A172 (cell line): Measurements from ENCODE around the gene SCAF4. TPM values are rescaled to one million over a fixed set of nuclear protein-coding genes. Genes with fewer than 3 reads are reported as not detected.

Experiments used
- DNase-seq: peaks from one replicate; pipeline ENCODE4 v3.0.0-alpha.2; 2015; ENCODE audit warnings: low spot score
- total RNA-seq: library from RNA; depleted of rRNA; stranded (reverse); fragments of >200 nt; shearing (Covaris generic); gene quantifications from 2 replicates; pipeline ENCODE4 v1.2.3, GENCODE V29; 2014

SCAF4 gene
- total RNA-seq, 1 experiment from 2014 or later, result 5.7 TPM

DNA sequence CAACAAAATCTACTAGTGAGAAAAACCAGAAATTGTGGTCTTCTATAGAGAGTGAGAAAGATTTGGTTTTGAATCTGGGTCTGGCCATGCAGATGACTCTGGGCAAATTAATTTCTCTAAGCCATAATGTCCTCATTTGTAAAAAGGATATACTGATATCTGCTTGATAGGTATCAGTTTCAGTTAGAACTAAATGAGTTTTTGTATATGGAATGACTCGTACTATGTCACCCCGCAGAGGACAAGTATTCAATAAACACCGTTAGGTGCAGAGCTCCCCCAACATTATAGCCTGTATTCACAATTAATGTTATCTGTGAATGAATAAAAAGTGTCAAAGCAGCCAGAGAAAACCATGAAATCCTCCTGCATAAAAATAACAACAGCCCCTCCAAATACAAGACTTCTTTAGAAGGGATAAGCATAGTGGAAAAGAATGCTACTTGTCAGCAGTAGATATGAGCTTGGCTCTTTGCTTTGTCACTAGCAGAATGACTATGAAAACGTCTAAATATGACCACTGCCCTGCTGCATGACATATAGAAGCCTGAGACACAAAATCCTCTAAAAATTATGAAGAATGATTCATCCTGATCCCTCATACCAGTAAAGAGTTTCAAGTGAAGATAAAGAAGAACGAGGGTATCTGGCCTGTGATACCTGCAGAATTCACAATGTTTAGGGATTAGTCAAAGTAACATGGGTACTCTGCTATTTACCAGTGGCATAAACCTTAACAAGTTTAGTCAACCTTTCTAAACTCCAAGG is 17.8 kb downstream of the SCAF4 start:
- DNase-seq, result no peak

DNA sequence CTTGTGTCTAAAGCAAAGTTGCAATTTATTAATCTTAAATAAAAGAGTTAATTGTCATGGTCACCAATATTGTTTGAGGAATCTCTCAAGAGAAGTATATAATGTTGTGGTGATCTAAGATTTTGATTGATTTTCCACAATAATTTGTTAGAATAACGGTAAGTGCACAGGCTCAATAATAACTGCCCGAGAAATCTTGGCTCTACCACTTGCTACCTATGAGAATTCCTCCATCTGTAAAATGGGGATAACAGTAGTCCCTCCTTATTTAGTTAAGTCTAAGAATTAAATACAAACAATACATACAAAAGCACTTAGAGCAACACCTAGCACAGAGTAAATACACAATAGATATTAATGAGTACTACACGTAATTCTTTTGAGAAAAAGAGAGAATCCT is 18.8 kb downstream of the SCAF4 start:
- no peak for DNase-seq

DNA sequence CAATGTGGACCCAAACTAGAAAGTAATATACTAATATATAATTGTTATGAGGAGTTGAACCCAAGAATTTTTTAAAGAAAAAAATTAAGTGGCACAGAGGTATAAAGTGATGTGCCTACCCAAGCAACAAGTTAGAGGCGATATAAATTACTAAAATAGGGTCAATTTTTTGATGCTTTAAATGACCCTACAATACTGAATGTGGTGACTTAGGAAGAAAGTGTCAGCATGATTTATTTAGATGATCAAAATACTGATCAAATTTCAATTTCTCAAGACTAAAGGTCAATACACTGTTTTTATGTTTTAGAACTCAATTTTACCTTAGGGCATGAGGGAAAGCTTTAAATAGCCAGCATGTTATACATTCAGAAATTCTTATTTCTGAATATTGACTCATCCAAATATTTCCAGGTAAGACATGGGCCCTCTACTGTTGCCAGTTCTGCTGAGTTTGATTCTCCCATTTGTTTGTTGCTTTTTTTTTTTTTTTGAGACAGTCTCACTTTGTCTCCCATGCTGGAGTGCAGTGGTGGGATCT is 20.1 kb downstream of the SCAF4 start:
- no peak for DNase-seq

DNA sequence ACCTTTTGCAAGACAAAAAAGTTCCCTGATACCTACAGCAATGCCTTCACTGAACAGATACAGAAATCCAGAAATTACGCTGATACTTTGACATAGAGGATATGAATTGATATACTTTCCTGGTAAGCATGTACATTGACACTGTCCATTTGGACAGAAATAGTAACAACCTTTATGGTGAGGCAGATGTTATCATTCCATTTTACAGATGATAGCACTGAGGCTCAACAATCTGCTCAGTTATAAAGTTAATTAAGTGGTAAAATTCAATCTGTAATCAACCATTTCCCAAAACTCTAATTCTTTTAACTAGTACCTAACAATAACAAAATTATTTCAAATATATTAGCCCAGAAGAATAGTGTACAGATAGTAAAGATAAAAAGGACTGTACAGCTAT is 20.6 kb downstream of the SCAF4 start:
- DNase-seq, result no peak

DNA sequence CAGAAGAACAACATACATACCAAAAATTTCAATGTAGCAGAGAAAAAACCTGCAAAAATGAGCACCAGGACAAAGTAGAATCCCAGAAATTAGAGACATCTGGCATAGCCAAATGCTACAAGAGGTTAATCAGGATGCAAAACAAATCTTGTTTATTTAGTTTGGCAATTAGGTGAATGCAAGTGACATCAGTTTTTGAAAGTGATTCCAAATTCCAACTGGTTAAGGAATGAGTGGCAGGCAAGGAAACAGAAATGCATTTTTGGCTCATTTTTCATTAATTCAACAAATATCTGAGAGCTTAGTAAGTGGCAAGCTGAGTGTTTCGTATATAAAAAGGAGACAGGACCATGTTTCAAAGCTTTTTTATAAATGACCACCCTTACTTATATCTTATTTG is 21.3 kb downstream of the SCAF4 start:
- peak; percentile 21 for DNase-seq

DNA sequence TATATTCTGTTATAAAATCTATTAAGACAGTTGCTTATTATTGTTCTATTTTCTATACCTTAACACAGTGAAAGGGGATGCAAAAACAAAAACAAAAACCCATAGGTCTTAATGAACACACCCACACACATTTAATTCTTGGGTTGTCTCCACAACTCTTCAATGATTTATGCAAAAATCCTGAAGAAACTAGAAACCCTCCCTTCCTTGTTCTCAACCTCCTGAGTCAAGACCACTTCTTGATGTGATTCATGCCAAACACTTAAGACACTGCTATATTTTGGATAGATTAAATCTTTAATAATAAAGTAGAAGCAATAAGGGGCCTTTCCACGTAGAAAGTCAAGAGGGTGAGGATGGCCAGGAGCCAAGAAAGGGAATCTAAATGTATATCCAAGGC is 23.4 kb downstream of the SCAF4 start:
- no peak for DNase-seq

DNA sequence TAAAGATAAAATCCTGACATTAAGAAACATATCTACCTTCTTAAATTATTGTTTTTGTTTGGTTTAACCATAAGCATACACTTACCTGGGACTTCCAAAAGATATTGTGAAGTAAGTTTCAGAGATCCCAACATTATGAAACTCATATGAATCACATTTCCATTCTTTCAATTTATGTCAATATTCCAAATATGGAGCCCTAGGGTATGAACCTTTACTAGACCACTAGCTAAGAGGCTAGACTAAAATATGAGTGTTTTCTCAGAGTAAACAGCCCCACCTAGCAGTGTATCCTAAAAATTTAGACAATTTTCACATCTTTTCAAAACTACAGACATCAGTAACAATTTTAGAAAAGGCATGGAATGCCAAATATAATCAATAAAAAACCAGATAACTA is 24.4 kb downstream of the SCAF4 start:
- no peak for DNase-seq

DNA sequence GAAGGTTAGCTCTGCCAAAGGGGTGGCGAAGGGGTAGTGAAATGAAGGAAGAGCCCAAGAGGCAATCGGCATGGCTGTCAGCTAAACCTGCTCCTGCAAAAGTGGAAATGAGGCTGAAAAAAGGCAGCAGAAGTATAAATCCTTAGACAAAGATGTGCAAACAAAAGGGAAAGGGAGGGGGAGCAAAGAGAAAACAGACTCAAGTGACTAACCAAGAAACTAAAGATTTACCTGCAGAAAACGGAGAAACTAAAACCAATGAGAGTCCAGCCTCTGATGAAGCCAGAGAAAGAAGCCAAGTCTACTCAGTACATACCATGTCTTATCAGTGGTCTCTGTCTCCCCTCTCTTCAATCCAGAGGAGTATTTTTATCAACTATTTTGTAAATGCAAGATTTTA is 25.4 kb downstream of the SCAF4 start:
- DNase-seq, result no peak

DNA sequence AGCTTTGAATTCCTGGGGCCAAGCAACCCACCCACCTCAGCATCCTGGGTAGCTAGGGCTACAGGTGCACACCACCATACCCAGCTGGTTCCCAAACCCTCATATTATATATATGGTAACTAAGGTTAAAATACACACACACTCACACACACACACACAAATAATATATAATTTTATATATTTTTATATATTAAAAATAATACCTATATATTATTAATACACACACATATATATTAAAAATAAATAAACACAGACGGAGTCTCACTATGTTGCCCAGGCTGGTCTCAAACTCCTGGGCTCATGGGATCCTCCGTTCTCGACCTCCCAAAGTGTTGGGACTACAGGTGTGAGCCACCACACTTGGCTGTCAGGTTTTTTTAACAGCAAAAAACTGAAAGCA is 31.9 kb downstream of the SCAF4 start:
- DNase-seq, result no peak

DNA sequence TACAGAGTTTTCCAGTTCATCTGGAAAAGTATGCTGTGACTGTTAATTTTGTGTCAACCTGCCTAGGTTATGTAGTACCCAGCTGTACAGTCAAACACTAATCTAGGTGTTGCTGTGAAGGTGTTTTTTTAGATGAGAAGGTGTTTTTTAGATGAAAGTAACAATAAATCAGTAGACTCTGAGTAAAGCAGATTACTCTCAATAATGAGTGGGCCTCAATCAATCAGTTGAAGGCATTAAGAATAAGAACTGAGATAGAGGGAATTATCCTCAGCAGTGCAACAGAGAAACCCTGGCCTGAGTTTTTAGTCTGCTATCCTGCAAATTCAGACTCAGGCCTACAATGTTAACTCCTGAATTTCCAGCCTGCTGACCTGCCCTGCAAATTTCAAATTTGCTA is 33.5 kb downstream of the SCAF4 start:
- DNase-seq, result no peak

DNA sequence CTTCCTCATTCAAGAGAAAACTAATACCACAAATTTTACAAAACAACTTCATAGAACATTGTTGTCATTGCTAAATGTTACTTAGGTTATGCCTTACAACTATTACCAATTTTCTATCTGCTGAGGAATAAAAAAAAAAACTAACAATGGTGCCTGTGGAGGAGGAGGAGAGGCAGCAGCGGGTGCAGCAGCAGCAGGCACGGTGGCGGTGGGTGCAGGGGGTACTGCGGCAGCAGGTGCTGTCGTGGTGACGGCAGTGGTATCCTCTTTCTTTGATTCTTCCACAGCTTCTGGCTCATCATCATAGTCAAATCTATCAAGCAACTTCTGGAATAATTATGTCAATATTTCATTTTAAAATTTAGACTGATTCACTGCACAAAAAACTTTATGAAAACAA is 35.5 kb downstream of the SCAF4 start:
- no peak for DNase-seq

DNA sequence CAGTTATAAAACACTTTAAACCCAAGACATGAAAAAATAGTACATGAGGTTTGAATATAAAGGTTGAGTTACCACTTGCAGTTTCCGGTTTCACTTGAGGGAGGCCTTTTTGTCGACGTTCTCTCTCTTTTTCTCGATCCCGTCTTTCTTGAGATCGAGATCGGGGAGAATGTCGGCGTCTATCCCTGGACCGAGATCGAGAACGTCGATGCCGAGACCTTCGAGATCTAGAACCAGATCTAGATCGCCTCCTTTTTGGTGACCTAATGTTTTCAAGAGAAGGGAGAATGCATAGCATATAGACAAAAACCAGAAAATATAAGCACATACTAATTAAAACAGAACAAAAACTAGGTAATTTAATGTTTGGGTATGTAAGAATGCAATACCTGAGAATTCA is 38.7 kb downstream of the SCAF4 start:
- DNase-seq, result no peak

DNA sequence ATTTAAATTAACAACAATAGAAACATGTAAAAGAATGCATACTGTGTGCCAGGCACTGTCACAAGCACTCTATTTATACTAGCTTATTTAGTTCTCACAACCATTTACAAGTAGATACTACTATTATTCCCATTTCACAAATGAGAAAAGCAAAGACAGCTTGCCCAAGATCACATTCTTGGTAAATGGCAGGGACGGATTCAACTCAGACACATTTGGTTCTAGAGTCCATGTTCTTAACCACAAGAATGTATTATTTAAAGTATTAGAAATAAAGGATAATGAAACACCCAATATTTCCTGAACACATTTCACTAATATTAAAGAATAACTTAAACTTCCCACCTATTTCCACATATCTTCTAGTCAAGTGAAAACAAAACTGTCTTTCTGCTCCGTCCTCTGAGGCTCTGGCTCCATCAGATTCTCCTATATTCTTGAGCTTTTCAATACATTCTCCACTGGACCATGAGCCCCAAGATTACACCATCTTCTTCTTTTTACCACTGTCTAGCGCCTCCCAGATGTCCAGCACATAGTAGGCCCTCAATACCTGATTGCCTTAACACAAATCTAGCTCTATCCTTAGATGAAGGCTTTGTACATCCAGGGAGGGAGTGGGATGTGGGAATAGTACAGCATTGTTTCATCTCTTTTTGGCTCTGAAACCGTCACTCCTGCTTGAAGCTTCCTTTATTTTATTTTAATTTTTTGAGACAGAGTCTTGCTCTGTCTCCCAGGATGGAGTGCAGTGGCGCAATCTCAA is 43.1 kb downstream of the SCAF4 start:
- DNase-seq, result no peak

DNA sequence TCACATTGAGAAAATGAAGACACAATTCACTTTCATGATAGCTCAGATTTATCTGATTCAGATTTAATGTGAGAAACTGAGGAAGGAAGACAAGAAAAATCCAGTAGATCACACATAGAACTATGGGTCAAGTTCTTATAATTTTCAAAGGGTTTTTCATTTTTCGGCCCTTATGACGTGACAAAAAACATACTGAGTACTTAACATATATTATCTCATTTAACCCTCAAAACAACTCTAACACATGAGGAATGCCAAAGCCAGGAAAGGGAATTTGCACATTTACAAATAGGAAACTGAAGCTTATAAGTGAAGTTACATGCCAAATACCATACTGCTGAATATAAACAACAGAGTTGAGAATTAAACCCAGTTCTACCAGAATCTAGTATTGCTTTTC is 44.8 kb downstream of the SCAF4 start:
- no peak for DNase-seq

DNA sequence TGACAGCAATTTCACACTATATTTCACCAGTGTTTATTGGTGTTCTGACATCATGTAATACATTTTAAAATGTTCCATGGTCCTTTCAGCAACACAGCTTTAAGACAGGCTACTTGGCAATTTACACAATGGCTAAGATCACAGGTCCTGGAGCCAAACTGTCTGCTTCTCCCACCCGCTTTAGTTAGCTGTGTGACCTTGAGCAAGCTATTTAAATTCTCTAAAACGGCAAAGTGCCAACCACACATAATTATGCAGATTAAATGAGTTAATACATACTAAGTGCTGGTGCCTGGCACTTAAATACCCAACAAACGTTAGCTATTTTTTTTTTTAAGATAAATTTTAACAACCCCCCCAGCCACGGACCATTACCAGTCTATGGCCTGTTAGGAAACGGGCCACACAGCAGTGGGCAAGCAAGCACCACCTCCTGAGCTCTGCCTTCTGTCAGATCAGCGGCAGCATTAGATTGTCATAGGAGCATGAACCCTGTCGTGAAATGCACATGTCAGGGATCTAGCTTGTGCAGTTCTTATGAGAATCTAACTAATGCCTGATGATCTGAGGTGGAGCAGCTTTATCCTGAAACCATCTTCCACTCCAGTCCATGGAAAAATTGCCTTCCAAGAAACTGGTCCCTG is 45.5 kb downstream of the SCAF4 start:
- no peak for DNase-seq

DNA sequence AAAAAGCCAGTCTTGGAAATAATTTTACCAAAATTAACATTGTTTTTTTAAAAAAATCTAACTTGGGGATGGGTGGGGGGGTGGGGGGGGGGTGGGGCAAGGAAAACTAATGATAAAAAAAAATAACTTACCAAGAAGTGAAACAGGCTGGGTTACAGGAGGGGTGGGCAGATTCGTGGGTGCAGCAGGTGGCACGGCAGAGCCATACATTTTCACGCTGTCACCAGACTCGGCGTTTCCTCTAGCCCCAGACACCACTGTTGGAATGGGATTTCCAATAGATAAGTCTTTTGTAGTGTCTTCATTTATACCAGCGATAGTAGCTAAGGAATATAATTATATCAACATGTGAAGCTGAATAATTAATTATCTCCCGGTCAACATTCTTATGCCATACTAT is 47.0 kb downstream of the SCAF4 start:
- no peak for DNase-seq

DNA sequence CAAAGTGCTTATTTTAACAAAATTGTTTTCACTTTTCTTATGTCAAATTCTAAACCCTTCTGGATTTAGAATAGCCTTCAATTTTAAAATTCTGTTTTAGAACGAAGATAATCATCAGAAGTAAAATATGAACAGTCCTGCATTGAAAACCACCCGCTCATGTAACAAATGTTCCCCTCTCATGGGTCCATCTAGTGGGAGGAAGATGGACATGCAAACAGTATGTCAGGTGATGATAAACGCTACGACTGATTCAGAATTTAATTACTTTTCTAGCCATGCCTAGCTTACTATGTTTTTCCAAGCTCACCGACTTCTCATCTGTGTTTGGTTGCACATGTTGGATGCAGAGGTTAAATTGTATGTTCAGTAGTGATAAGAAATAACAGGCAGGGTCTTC is 48.9 kb downstream of the SCAF4 start:
- peak; percentile 14 for DNase-seq

DNA sequence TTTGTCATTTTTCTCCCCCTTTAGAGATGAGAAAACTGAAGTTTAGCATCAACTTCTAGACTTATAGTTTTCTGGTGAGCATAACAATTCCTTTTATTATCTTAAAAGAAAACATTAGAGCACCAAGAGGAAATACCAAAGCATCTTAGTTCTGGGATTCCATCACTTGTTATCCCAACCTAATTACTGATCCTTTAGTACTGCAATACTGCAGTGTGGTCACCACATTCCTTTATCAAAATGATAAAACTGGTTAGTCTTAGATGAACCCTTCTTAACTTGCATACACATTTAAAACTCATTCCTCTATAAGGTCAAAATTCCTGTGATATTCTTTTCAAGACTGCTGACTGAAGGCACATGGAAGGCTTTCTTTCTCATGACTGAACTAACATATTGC is 49.3 kb downstream of the SCAF4 start:
- no peak for DNase-seq

DNA sequence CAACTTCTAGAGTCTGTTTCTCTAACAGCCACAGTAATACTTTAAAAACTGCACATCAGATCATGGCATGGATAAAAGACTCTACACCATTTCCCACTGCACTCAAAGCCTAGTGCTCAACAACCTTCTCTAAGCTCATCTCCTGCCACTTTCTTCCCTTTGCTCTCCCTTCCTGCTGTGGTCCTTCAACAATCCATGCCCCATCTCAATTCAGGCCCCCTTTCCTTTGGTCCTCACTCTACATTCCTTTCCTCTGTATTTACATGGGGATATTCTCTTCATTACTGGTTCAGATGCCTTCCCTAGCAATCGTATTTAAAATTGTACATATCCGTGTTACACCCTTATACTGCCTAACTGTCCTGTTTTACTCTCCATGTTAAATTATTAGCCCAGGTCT is 53.4 kb downstream of the SCAF4 start:
- DNase-seq, result no peak

DNA sequence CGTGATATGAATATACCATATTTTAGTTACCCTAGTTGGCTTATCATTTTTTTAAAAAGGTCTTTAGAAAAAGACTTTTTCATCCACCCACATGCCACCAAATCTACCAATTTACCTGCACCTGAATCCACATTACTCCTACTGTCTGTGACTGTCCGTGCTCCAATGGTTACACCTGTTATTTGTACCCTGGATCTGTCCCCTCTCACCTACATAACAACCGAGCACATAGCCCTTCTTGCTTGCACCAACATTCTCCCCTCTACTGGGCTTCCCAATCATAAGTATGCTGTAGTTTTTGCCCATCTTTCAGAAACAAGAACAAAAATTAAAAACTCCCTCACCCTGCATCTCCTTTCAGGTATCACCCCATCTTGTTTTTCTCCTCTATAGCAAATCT is 54.9 kb downstream of the SCAF4 start:
- no peak for DNase-seq

DNA sequence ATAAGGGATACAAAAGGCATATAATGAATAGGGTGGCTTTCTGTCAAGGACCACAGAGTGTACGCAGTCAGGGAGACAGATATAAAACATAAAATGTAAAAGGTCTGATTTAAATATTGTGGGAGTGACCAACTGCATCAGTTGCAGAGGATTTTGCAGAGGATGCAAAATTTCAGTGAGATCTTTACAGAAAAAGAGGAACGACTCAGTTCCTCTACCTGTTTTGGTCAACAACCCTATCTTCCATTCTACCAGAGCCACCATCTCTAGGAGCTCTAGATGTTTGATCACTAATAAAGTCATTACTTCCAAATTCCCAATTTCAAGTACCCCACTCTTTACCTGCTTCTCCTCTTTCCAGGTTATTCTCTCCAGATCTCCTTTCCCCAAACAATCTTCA is 56.0 kb downstream of the SCAF4 start:
- no peak for DNase-seq

DNA sequence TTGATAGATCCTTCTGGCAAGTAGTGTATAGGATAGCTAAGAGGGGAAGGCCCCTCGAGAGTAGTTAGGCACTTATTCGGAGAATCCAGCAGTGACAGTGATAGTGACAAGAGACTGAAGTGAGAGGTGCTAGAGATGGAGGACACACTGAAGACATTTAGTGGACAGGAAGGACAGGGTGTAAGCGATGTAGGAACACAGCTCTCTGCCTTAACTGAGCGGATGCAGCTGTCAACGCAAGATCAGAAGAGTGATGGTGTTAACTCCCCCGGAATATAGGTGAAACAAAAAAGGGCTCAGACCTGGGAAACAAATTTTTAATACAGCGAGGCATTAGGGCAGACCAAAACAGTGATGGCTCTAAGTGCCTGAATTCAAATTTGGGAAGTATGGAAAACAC is 56.6 kb downstream of the SCAF4 start:
- DNase-seq, result no peak
